Lung microvascular endothelial cell (primary cell): ENCODE results near the gene CNOT3. TPM values are rescaled to one million over a fixed set of nuclear protein-coding genes. Genes with fewer than 3 reads are reported as not detected.
A peak's percentile ranks its signal among the peaks of the same experiment; 100 is the strongest.
"Not testable (repeated sequence)": the region's sequence is repeated elsewhere in the genome, so short reads cannot be mapped to it uniquely, and the experiment has no call there.

ENCODE experiments used
- DNase-seq, 2 donors: peaks; one replicate each; pipeline versions ENCODE4 v3.0.0 to v3.0.0-alpha.2; 2010; ENCODE audit warnings: low read depth in 2 of 2
- total RNA-seq: library from RNA; depleted of rRNA; stranded (reverse); fragments of >200 nt; gene quantifications from 2 replicates; pipeline ENCODE4 v1.2.1, GENCODE V29; 2014

Gene CNOT3
- total RNA-seq, 1 donor from 2014 or later: 4.8 TPM

- peak; percentile 80 to 87 for DNase-seq
These were observed 53.6 kb downstream of the CNOT3 start, which contains the start of gene TSEN34 for GRCh38 chr19:54191011-54191810. Gene TSEN34 (plus strand): TSS chr19:54191308. CDS start chr19:54191365, 57 bp downstream.

GRCh38 chr19:54191811-54192453 lies 54.4 kb downstream of the CNOT3 start:
- no peak for DNase-seq

GRCh38 chr19:54193011-54193410 lies 55.4 kb downstream of the CNOT3 start:
- DNase-seq: no peak

DNA sequence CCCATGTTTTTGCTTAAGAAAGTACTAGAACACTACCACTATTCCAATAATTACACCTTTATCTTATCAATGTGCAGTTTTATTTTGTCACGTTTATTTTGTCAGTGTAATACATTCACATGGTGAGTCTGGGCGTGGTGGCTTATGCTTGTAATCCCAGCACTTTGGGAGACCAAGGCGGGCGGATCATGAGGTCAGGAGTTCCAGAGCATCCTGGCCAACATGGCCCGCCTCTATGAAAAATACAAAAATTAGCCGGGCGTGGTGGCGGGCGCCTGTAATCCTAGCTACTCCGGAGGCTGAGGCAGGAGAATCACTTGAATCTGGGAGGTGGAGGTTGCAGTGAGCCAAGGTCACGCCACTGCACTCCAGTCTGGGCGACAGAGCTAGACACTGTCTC lies 56.9 kb downstream of the CNOT3 start:
- DNase-seq: not testable (repeated sequence)

GRCh38 chr19:54196536-54196935 lies 59.0 kb downstream of the CNOT3 start:
- DNase-seq: no peak

- no peak for DNase-seq
These were observed 59.6 kb downstream of the CNOT3 start for GRCh38 chr19:54197121-54197520.

DNA sequence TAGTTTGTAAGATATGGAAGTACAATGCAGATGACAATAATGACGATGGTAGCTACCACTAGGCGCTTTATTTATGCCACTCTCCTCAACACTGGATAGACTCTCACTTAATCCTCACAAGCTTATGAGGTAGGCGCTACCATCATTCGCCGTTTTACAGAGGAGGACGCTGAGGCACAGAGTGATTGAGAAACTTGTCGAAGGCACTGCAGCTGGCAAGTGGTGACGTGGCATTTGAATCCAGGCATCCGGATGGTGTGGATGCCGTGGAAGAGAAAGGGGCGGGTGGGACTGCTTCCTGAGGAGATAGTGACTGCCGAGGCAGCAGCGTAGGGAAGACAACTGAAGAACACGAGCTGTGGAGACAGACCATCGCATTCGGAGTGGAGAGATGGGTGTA lies 61.8 kb downstream of the CNOT3 start:
- no peak for DNase-seq

DNA sequence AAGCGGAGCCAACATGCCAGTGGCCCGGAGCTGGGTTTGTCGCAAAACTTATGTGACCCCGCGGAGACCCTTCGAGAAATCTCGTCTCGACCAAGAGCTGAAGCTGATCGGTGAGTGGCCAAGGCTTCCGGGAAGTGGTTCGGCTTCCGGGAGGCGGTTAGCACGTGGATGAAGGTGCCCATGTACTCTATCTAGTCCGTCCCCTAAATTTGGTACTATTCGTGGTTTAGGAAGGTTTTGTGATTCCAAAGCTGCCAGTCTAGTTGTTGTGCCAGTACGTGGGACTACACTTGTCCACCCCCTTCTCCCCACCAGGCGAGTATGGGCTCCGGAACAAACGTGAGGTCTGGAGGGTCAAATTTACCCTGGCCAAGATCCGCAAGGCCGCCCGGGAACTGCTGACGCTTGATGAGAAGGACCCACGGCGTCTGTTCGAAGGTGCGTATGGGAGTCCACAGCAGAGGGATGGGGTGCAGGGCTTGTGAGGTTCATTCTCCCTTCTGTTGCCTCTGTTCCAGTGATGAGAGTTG lies 63.7 kb downstream of the CNOT3 start:
- no peak for DNase-seq

- no peak for DNase-seq
These were observed 64.4 kb downstream of the CNOT3 start for GRCh38 chr19:54201980-54202379.

- no peak for DNase-seq
These were observed 65.6 kb downstream of the CNOT3 start for GRCh38 chr19:54203151-54203611.

DNA sequence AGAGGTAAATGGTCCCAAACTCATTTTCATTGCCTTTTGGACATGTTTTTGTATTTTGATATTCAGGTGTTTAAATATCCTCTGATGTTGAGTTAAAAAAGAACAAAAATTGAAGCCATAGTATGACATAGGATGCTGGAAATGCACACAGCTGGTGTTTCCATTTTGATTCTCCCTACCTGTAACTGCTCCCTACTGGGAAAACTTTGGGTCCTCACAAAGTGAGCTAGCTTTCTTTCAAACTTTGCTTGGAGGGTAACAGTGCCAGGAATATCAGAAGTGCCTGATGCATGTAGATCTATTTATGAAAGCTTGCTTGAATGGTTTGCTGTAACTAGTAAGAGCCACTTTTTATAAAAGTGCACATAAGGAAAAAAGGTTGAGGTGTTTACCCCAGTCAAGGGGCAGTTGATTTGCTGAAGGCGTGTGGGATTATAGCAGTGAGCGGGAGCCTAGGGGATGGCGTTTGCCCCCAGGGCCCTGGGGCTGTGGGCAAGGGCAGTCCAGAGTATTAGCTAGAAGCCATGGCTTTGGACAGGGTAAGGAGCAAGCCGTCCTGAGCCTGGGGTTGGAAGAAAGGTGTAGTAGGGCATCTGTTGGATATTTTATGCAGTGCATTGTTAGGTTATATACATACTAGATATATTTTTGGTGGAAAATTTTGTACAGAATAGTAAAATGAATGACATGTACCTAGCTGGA lies 67.4 kb downstream of the CNOT3 start:
- no peak for DNase-seq

Other genes starting within 250 kb of the CNOT3 start
- under 0.01 TPM in 1 of 2 replicates, not detected in the other for gene CACNG7, start 228.5 kb upstream of the CNOT3 start, total RNA-seq
- gene CACNG8, start 174.8 kb upstream of the CNOT3 start, total RNA-seq: under 0.01 and 0.22 TPM in 2 replicates
- gene CACNG6, start 146.1 kb upstream of the CNOT3 start, total RNA-seq: 0.20 and 1.5 TPM in 2 replicates
- not detected in 2 replicates for gene VSTM1, start 73.9 kb upstream of the CNOT3 start, total RNA-seq
- not detected in 2 replicates for gene TARM1, start 56.4 kb upstream of the CNOT3 start, total RNA-seq
- under 0.01 TPM in 1 of 2 replicates, not detected in the other for gene OSCAR, start 37.0 kb upstream of the CNOT3 start, total RNA-seq
- 19.2 and 23.4 TPM in 2 replicates for gene NDUFA3, start 34.9 kb upstream of the CNOT3 start, total RNA-seq
- 20.5 and 27.4 TPM in 2 replicates for gene TFPT, start 22.1 kb upstream of the CNOT3 start, total RNA-seq
- 48.6 and 51.9 TPM in 2 replicates for gene PRPF31, start 22.0 kb upstream of the CNOT3 start, total RNA-seq
- gene LENG1, start 22.0 kb downstream of the CNOT3 start, total RNA-seq: 3.3 and 5.4 TPM in 2 replicates
- 0.22 TPM in 1 of 2 replicates, not detected in the other for gene TMC4, start 35.4 kb downstream of the CNOT3 start, total RNA-seq
- 9.5 and 19.4 TPM in 2 replicates for gene MBOAT7, start 51.8 kb downstream of the CNOT3 start, total RNA-seq
- gene TSEN34, start 53.5 kb downstream of the CNOT3 start, total RNA-seq: 35.1 and 38.8 TPM in 2 replicates
- 2,773 and 3,236 TPM in 2 replicates for gene RPS9, start 63.1 kb downstream of the CNOT3 start, total RNA-seq
- not detected in 2 replicates for gene LILRB3, start 85.2 kb downstream of the CNOT3 start, total RNA-seq
- not detected in 2 replicates for gene LILRA6, start 105.0 kb downstream of the CNOT3 start, total RNA-seq
- gene LILRB5, start 119.5 kb downstream of the CNOT3 start, total RNA-seq: not detected in 2 replicates
- not detected in 2 replicates for gene LILRB2, start 143.3 kb downstream of the CNOT3 start, total RNA-seq
- gene LILRA5, start 175.4 kb downstream of the CNOT3 start, total RNA-seq: not detected in 2 replicates
- gene LILRA4, start 201.4 kb downstream of the CNOT3 start, total RNA-seq: not detected in 2 replicates
- not detected in 2 replicates for gene LAIR1, start 227.2 kb downstream of the CNOT3 start, total RNA-seq